ENCODE measurements around the gene RAPGEF5.

Gene RAPGEF5

DNA sequence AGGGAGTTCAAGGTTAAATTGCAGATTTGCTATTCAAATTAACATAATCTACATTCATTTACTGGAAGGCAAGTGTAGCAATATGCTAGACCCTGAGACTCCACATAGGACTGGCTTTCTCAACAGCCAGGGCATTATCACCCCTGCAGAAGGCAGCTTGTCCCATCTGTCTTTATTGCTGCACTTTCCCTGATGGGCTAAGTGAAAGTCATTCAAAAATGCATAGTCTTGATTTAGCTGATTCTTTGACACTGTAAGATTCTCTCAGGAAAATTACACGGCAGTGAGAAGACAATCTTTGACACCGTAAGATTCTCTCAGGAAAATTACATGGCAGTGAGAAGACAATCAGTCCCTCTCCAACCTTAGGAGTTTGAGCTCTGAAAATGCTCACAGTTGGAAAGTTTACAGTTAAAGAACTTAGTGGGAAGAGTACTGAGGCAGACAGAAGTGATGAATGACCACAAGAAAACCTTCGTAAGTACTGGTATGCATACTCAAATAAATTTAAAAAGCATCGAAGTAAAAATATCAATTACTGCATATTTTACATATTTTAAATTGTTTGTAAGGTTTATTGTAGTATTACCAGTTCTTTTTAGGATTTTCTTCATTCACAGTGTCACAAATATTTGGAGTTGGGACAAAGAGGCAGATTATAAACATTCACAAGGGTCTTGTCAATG is 88.9 kb downstream of the RAPGEF5 start:
- H3K36me3 ChIP-seq = 0 out of 2 replicates have a peak, but pooled peaks cover 3% of the 10 kb centered on the region
- no peaks in the 10 kb centered on the region for H3K9me3 ChIP-seq (ENCODE audit: severe bottlenecking)
- H3K4me3 ChIP-seq (ENCODE audit: low read depth, low read length) = no peak overlapping the region
- TF ChIP-seq, protein P1, sequence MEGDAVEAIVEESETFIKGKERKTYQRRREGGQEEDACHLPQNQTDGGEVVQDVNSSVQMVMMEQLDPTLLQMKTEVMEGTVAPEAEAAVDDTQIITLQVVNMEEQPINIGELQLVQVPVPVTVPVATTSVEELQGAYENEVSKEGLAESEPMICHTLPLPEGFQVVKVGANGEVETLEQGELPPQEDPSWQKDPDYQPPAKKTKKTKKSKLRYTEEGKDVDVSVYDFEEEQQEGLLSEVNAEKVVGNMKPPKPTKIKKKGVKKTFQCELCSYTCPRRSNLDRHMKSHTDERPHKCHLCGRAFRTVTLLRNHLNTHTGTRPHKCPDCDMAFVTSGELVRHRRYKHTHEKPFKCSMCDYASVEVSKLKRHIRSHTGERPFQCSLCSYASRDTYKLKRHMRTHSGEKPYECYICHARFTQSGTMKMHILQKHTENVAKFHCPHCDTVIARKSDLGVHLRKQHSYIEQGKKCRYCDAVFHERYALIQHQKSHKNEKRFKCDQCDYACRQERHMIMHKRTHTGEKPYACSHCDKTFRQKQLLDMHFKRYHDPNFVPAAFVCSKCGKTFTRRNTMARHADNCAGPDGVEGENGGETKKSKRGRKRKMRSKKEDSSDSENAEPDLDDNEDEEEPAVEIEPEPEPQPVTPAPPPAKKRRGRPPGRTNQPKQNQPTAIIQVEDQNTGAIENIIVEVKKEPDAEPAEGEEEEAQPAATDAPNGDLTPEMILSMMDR (IDR thresholded peaks at IDR 0.05; ENCODE audit: low read depth, low read length) = no peak
- DNase-seq = no peak
- no peaks in the 10 kb centered on the region for H3K27me3 ChIP-seq (ENCODE audit: insufficient read depth, low read depth, severe bottlenecking)
- no peak overlapping the region for H3K27ac ChIP-seq

GRCh38 chr7:22262538-22262937 is 94.4 kb downstream of the RAPGEF5 start:
- 0 out of 2 replicates have a peak, but pooled peaks cover 3% of the 10 kb centered on the region for H3K36me3 ChIP-seq
- H3K4me3 ChIP-seq (ENCODE audit: low read depth, low read length) = no peak overlapping the region
- H3K9me3 ChIP-seq (ENCODE audit: severe bottlenecking) = no peaks in the 10 kb centered on the region
- TF ChIP-seq, protein P1 (IDR thresholded peaks at IDR 0.05; ENCODE audit: low read depth, low read length) = no peak
- no peak overlapping the region for H3K27ac ChIP-seq
- no peak for DNase-seq
- no peaks in the 10 kb centered on the region for H3K27me3 ChIP-seq (ENCODE audit: insufficient read depth, low read depth, severe bottlenecking)

DNA sequence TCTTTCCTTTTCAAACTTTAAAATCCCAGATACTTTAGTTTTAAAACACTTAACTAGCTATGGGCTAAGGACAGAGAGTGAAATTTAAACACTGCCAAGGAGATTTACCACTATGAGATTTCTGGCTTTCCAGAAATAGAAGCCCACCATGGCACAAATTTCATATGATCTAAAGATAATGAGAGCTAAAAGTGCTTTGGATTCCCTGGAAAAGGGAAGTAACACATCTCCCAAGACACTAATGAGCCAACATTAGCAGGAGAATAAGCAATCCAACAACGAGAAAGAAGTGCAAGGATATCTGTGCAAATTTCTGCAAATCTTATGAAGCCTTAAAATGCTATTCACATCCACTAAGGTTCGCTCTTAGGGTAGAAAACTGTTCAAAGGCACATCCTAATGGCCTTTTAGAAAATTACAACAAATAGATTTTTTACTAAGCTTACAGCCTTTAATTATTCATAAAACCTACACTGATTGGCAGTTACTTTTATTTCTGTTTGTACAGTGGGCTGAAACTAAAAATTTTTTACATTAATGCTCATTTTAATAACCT is 100.3 kb downstream of the RAPGEF5 start:
- no peak for DNase-seq
- TF ChIP-seq, protein P1 (IDR thresholded peaks at IDR 0.05; ENCODE audit: low read depth, low read length) = no peak
- no peaks in the 10 kb centered on the region for H3K9me3 ChIP-seq (ENCODE audit: severe bottlenecking)
- no peaks in the 10 kb centered on the region for H3K36me3 ChIP-seq
- H3K27ac ChIP-seq = no peak overlapping the region
- no peaks in the 10 kb centered on the region for H3K27me3 ChIP-seq (ENCODE audit: insufficient read depth, low read depth, severe bottlenecking)
- H3K4me3 ChIP-seq (ENCODE audit: low read depth, low read length) = no peak overlapping the region

DNA sequence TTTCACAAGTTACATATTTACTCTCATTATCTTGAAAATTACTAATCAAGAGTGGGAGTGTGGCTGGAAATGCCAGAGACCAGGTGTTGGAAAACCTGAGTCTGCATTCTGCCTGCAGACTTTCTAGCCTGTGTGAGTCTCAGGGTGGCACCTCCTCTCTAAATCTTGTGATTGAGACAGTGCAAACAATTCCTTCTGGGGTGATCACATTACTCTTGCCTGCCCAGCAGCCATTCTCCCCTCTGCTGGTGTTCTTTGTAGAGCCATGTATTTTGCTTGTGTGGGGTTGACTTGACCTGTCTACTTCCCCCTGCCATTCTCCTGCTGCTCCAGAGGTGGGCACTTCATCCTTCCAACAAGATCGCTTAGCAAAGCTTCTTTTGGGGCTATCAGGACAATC is 101.1 kb downstream of the RAPGEF5 start:
- Histone ChIP-seq H3K4me3 (ENCODE audit: low read depth, low read length) (no peak overlapping the region), H3K27me3 (ENCODE audit: insufficient read depth, low read depth, severe bottlenecking) (no peaks in the 10 kb centered on the region), H3K36me3 (no peaks in the 10 kb centered on the region), H3K27ac (no peak overlapping the region), H3K9me3 (ENCODE audit: severe bottlenecking) (no peaks in the 10 kb centered on the region)
- no peak for DNase-seq
- TF ChIP-seq, protein P1 (IDR thresholded peaks at IDR 0.05; ENCODE audit: low read depth, low read length) = no peak

- Histone ChIP-seq H3K27me3 (ENCODE audit: insufficient read depth, low read depth, severe bottlenecking) (no peaks in the 10 kb centered on the region), H3K36me3 (no peaks in the 10 kb centered on the region), H3K9me3 (ENCODE audit: severe bottlenecking) (no peaks in the 10 kb centered on the region), H3K27ac (no peak overlapping the region), H3K4me3 (ENCODE audit: low read depth, low read length) (no peak overlapping the region)
- TF ChIP-seq, protein P1 (IDR thresholded peaks at IDR 0.05; ENCODE audit: low read depth, low read length) = no peak
- no peak for DNase-seq
Measured at GRCh38 chr7:22255342-22255741, 101.6 kb downstream of the RAPGEF5 start.

All from WERI-Rb-1 (cell line).